GM18873 (cell line): Measurements from ENCODE around the gene ASPA.
"Not testable (repeated sequence)": the region's sequence is repeated elsewhere in the genome, so short reads cannot be mapped to it uniquely, and the experiment has no call there.

Experiments used
- ATAC-seq: cut with Tn5 transposase; IDR thresholded peaks from one replicate; pipeline ENCODE4 v1.9.1; 2021; ENCODE audit warnings: mild to moderate bottlenecking, moderate library complexity, moderate number of reproducible peaks; ENCODE audit not compliant: unreplicated experiment, low FRiP score

ASPA gene

GRCh38 chr17:3506054-3506453 is 30.3 kb downstream of the ASPA start:
- no peak for ATAC-seq

- no peak for ATAC-seq
Measured at GRCh38 chr17:3507071-3507470, 31.3 kb downstream of the ASPA start.

- no peak for ATAC-seq
Measured at GRCh38 chr17:3507869-3508268, 32.1 kb downstream of the ASPA start.

GRCh38 chr17:3510090-3510489 is 34.3 kb downstream of the ASPA start:
- ATAC-seq, result no peak

GRCh38 chr17:3511852-3512504 is 36.2 kb downstream of the ASPA start:
- ATAC-seq, result no peak

GRCh38 chr17:3512505-3513171 is 36.8 kb downstream of the ASPA start:
- no peak for ATAC-seq

GRCh38 chr17:3513305-3514035 is 37.7 kb downstream of the ASPA start:
- ATAC-seq, result no peak

GRCh38 chr17:3514167-3514566 is 38.4 kb downstream of the ASPA start:
- ATAC-seq, result not testable (repeated sequence)

GRCh38 chr17:3514873-3515272 is 39.1 kb downstream of the ASPA start:
- ATAC-seq, result no peak

- ATAC-seq, result not testable (repeated sequence)
Measured at GRCh38 chr17:3519472-3519871, 43.7 kb downstream of the ASPA start.

- ATAC-seq, result no peak
Measured at GRCh38 chr17:3524024-3524423, 48.2 kb downstream of the ASPA start.

- ATAC-seq, result no peak
Measured at GRCh38 chr17:3526491-3526890, 50.7 kb downstream of the ASPA start.

- no peak for ATAC-seq
Measured at GRCh38 chr17:3526971-3527370, 51.2 kb downstream of the ASPA start.

- ATAC-seq, result no peak
Measured at GRCh38 chr17:3527468-3527867, 51.7 kb downstream of the ASPA start.

GRCh38 chr17:3527896-3528295 is 52.1 kb downstream of the ASPA start:
- no peak for ATAC-seq

- ATAC-seq, result no peak
Measured at GRCh38 chr17:3528403-3528851, 52.6 kb downstream of the ASPA start.

- ATAC-seq, result no peak
Measured at GRCh38 chr17:3528880-3529511, 53.2 kb downstream of the ASPA start.

GRCh38 chr17:3529817-3530741 is 54.3 kb downstream of the ASPA start:
- no peak for ATAC-seq

- no peak for ATAC-seq
Measured at GRCh38 chr17:3531266-3532101, 55.7 kb downstream of the ASPA start.
